HEK293 (cell line): ENCODE results near the gene GPSM1.

ENCODE experiments used
- CTCF ChIA-PET: fragments of 350-600 bp; formaldehyde crosslinking; extraction: SDS; loops from one replicate; lab custom pipeline; 2021; ENCODE audit warnings: antibody characterized with exemption; lab: Yijun Ruan, JAX
- POLR2A ChIA-PET: fragments of 300-600 bp; formaldehyde crosslinking; extraction: SDS; loops from one replicate; lab custom pipeline; 2020; ENCODE audit warnings: antibody characterized with exemption, inconsistent platforms; lab: Yijun Ruan, JAX
- H3K27ac ChIP-seq: fragments of 200-500 bp; sonication (Bioruptor generic); 2 replicates; pipeline ENCODE4 v1.5.1; 2014; ENCODE audit warnings: low read depth, low read length, control low read depth, inconsistent platforms; ENCODE audit errors: extremely low read depth
- H3K36me3 ChIP-seq, 2 experiments: fragments of 200-500 bp in 1 of 2; sonication (Bioruptor generic) in 1 of 2; 1 replicate in 1 of 2; 2 replicates in 1 of 2; pipeline ENCODE4 v1.5.1; 2014 to 2017; ENCODE audit warnings: inconsistent platforms in 2 of 2, low read length in 2 of 2; ENCODE audit not compliant: control insufficient read depth in 2 of 2, insufficient read depth in 1 of 2
- H3K4me1 ChIP-seq: fragments of 200-500 bp; sonication (Bioruptor generic); 2 replicates; pipeline ENCODE4 v1.5.1; 2014; ENCODE audit warnings: mild to moderate bottlenecking, low read length, inconsistent platforms; ENCODE audit not compliant: control insufficient read depth, insufficient read depth
- H3K4me3 ChIP-seq: 2 replicates; pipeline ENCODE4 v1.5.1; 2011; ENCODE audit warnings: low read depth, mild to moderate bottlenecking, control low read depth, low read length, moderate library complexity
- H3K9me3 ChIP-seq: fragments of 200-500 bp; sonication (Bioruptor generic); 2 replicates; pipeline ENCODE4 v1.5.1; 2014; ENCODE audit warnings: low read depth, low read length, inconsistent platforms; ENCODE audit not compliant: control insufficient read depth, insufficient read depth
- AEBP2 ChIP-seq: fragments of 450-650 bp; formaldehyde crosslinking; IDR thresholded peaks from 2 replicates; pipeline ENCODE4 v1.5.1; 2016; ENCODE audit warnings: missing biosample characterization, missing genetic modification characterization, borderline replicate concordance
- BCL11B ChIP-seq: fragments of 450-650 bp; formaldehyde crosslinking; IDR thresholded peaks from 2 replicates; pipeline ENCODE4 v1.5.1; 2016; ENCODE audit warnings: low read depth, missing biosample characterization, missing genetic modification characterization
- EGR2 ChIP-seq: fragments of 450-650 bp; formaldehyde crosslinking; IDR thresholded peaks from 2 replicates; pipeline ENCODE4 v1.5.1; 2016; ENCODE audit warnings: low read depth, missing biosample characterization, missing genetic modification characterization
- GLIS1 ChIP-seq: fragments of 450-650 bp; formaldehyde crosslinking; IDR thresholded peaks from 2 replicates; pipeline ENCODE4 v1.5.1; 2016; ENCODE audit warnings: missing biosample characterization, missing genetic modification characterization
- KLF10 ChIP-seq: fragments of 450-650 bp; IDR thresholded peaks from 2 replicates; pipeline ENCODE4 v1.5.1; 2018; ENCODE audit warnings: missing biosample characterization, mild to moderate bottlenecking, missing genetic modification characterization
- PATZ1 ChIP-seq: fragments of 450-650 bp; formaldehyde crosslinking; IDR thresholded peaks from 2 replicates; pipeline ENCODE4 v1.5.1; 2016; ENCODE audit warnings: missing biosample characterization, missing genetic modification characterization
- PRDM1 ChIP-seq: fragments of 450-650 bp; formaldehyde crosslinking; IDR thresholded peaks from 2 replicates; pipeline ENCODE4; 2016; ENCODE audit warnings: missing biosample characterization, missing genetic modification characterization
- PRDM10 ChIP-seq: fragments of 450-650 bp; formaldehyde crosslinking; IDR thresholded peaks from 2 replicates; pipeline ENCODE4 v1.5.1; 2016; ENCODE audit warnings: missing biosample characterization, missing genetic modification characterization
- WT1 ChIP-seq: fragments of 450-650 bp; formaldehyde crosslinking; IDR thresholded peaks from 2 replicates; pipeline ENCODE4 v1.5.1; 2016; ENCODE audit warnings: missing biosample characterization, missing genetic modification characterization
- ZBTB26 ChIP-seq: fragments of 450-650 bp; formaldehyde crosslinking; optimal IDR thresholded peaks from 2 replicates; pipeline ENCODE3; 2016; ENCODE audit warnings: missing biosample characterization, mild to moderate bottlenecking, missing genetic modification characterization
- ZBTB8A ChIP-seq: fragments of 450-650 bp; formaldehyde crosslinking; IDR thresholded peaks from 2 replicates; pipeline ENCODE4 v1.5.1; 2016; ENCODE audit warnings: missing biosample characterization, missing genetic modification characterization
- ZNF148 ChIP-seq: fragments of 450-650 bp; formaldehyde crosslinking; IDR thresholded peaks from 2 replicates; pipeline ENCODE4 v1.5.0; 2017; ENCODE audit warnings: missing biosample characterization, missing genetic modification characterization, borderline replicate concordance
- ZNF155 ChIP-seq: fragments of 450-650 bp; formaldehyde crosslinking; IDR thresholded peaks from 2 replicates; pipeline ENCODE4 v1.5.1; 2016; ENCODE audit warnings: missing biosample characterization, missing genetic modification characterization
- ZNF335 ChIP-seq: fragments of 450-650 bp; formaldehyde crosslinking; conservative IDR thresholded peaks from 2 replicates; pipeline ENCODE4 v1.5.1; 2016; ENCODE audit warnings: missing biosample characterization, missing genetic modification characterization
- ZNF426 ChIP-seq: fragments of 450-650 bp; formaldehyde crosslinking; IDR thresholded peaks from 2 replicates; pipeline ENCODE4 v1.5.1; 2017; ENCODE audit warnings: missing biosample characterization, missing genetic modification characterization, mild to moderate bottlenecking, inconsistent platforms, moderate library complexity
- ZNF521 ChIP-seq: fragments of 450-650 bp; formaldehyde crosslinking; IDR thresholded peaks from 2 replicates; pipeline ENCODE4 v1.5.1; 2017; ENCODE audit warnings: missing biosample characterization, mild to moderate bottlenecking, missing genetic modification characterization
- ZNF548 ChIP-seq: fragments of 450-650 bp; formaldehyde crosslinking; IDR thresholded peaks from 2 replicates; pipeline ENCODE4 v1.5.1; 2016; ENCODE audit warnings: missing biosample characterization, missing genetic modification characterization
- ZNF580 ChIP-seq: fragments of 450-650 bp; formaldehyde crosslinking; IDR thresholded peaks from 2 replicates; pipeline ENCODE4 v1.5.1; 2016; ENCODE audit warnings: missing biosample characterization, missing genetic modification characterization
- ZNF596 ChIP-seq: fragments of 450-650 bp; IDR thresholded peaks from 2 replicates; pipeline ENCODE4 v1.5.0; 2018; ENCODE audit warnings: missing biosample characterization, mild to moderate bottlenecking, missing genetic modification characterization, moderate library complexity
- ZNF645 ChIP-seq: fragments of 450-650 bp; formaldehyde crosslinking; IDR thresholded peaks from 2 replicates; pipeline ENCODE4; 2016; ENCODE audit warnings: missing biosample characterization, missing genetic modification characterization
- ZNF654 ChIP-seq: fragments of 450-650 bp; formaldehyde crosslinking; IDR thresholded peaks from 2 replicates; pipeline ENCODE4 v1.5.1; 2016; ENCODE audit warnings: low read depth, missing biosample characterization, missing genetic modification characterization
- ZNF76 ChIP-seq: fragments of 450-650 bp; formaldehyde crosslinking; IDR thresholded peaks from 2 replicates; pipeline ENCODE4; 2016; ENCODE audit warnings: low read depth, missing biosample characterization, missing genetic modification characterization, borderline replicate concordance

Gene GPSM1

GRCh38 chr9:136363106-136363948 is 36.0 kb downstream of the GPSM1 start, which contains the start of gene DNLZ:
Gene DNLZ (minus strand): TSS chr9:136363744. CDS start chr9:136363714, 30 bp downstream.
- no peaks in the 10 kb centered on the region; the same call in 1 of the 2 replicates for H3K4me1 ChIP-seq
- peaks cover 0 to under 1% of the 10 kb centered on the region in 2 experiments; a peak in 1 of 3 replicates for H3K36me3 ChIP-seq
- POLR2A ChIA-PET = interaction anchor here (0.5 to 3.4 kb wide), 42 partner anchors 9 to 859 kb away, joined by 3 to 45 read pairs (median 5); partner anchors contain the start of genes GPSM1, SAPCD2 and SNAPC4
- H3K27ac ChIP-seq = peak within 1 kb of the TSS; percentile 95
- H3K4me3 ChIP-seq = peak within 1 kb of the TSS; percentile 93
- CTCF ChIA-PET = interaction anchor here (0.6 to 2.2 kb wide), 32 partner anchors 9 to 453 kb away, joined by 3 to 16 read pairs (median 4); no protein-coding TSS in a partner anchor
- no peaks in the 10 kb centered on the region for H3K9me3 ChIP-seq
- TF ChIP-seq ZNF654 (tag by site-specific recombination) (no peak), ZNF76 (tag by site-specific recombination) (peak; percentile 65), EGR2 (peak; percentile 27; the same call in 1 of the 2 replicates), KLF10 (peak; percentile 66; the same call in 1 of the 2 replicates), PATZ1 (peak; percentile 50), ZBTB26 (tag by site-specific recombination) (peak; percentile 96), ZBTB8A (tag by site-specific recombination) (peak; percentile 55), ZNF548 (tag by site-specific recombination) (no peak), BCL11B (tag by site-specific recombination) (0 out of 2 replicates have a peak, but pooled peaks have one; percentile 43), PRDM1 (no peak), AEBP2 (tag by site-specific recombination) (no peak), ZNF426 (no peak), ZNF645 (tag by site-specific recombination) (no peak), GLIS1 (peak; percentile 77), ZNF580 (tag by site-specific recombination) (0 out of 2 replicates have a peak, but pooled peaks have one; percentile 14), ZNF596 (peak; percentile 9; the same call in 1 of the 2 replicates), ZNF155 (tag by site-specific recombination) (no peak), PRDM10 (tag by site-specific recombination) (peak; percentile 48), WT1 (tag by site-specific recombination) (no peak; the same call in 1 of the 2 replicates), ZNF148 (tag by site-specific recombination) (no peak), ZNF335 (tag by site-specific recombination) (peak; percentile 80), ZNF521 (tag by site-specific recombination) (no peak)
